HFFc6 (cell line): Measurements from ENCODE around the gene CLCN6. TPM values are rescaled to one million over a fixed set of nuclear protein-coding genes. Genes with fewer than 3 reads are reported as not detected.

Experiments
- DNase-seq: peaks from one replicate; pipeline ENCODE4 v3.0.0-alpha.2; 2018
- H3K27ac Mint-ChIP-seq: 2 replicates; pipeline ENCODE4 v1.8.0; 2020; ENCODE audit warnings: mild to moderate bottlenecking, mixed read lengths
- H3K27me3 Mint-ChIP-seq: 2 replicates; pipeline ENCODE4 v1.8.0; 2021; ENCODE audit warnings: mild to moderate bottlenecking, moderate library complexity, mixed read lengths; ENCODE audit not compliant: insufficient read depth
- H3K36me3 Mint-ChIP-seq: 2 replicates; pipeline ENCODE4 v1.8.0; 2021; ENCODE audit warnings: low read depth, mixed read lengths
- H3K4me1 Mint-ChIP-seq: 2 replicates; pipeline ENCODE4 v1.8.0; 2020; ENCODE audit warnings: low read depth, mixed read lengths
- H3K4me3 Mint-ChIP-seq: 2 replicates; pipeline ENCODE4 v1.8.0; 2020; ENCODE audit warnings: mild to moderate bottlenecking, moderate library complexity, mixed read lengths
- H3K9me3 Mint-ChIP-seq: 2 replicates; pipeline ENCODE4 v1.8.0; 2020; ENCODE audit warnings: mild to moderate bottlenecking, mixed read lengths
- total RNA-seq, 6 experiments: library from RNA; stranded (reverse); fragmentation: NEBNext Ultra II Directional; extraction: Animal tissue kit (Norgen Biotek cat#: 25700); gene quantifications; 2 replicates in 1 of 6; 3 replicates in 5 of 6; pipeline ENCODE4 v1.2.3, GENCODE V29; 2021
- TF ChIP-seq, protein P1 (sequence below): fragments of 200-600 bp; sonication (generic); IDR thresholded peaks from 2 replicates; pipeline ENCODE4 v1.5.0; 2021; ENCODE audit warnings: antibody characterized with exemption, mild to moderate bottlenecking

CLCN6 gene
- total RNA-seq, 6 experiments from 2014 or later = 6.2 to 8.3 (median 7.9) TPM

- H3K4me3 Mint-ChIP-seq = no peak overlapping the region
- TF ChIP-seq, protein P1, sequence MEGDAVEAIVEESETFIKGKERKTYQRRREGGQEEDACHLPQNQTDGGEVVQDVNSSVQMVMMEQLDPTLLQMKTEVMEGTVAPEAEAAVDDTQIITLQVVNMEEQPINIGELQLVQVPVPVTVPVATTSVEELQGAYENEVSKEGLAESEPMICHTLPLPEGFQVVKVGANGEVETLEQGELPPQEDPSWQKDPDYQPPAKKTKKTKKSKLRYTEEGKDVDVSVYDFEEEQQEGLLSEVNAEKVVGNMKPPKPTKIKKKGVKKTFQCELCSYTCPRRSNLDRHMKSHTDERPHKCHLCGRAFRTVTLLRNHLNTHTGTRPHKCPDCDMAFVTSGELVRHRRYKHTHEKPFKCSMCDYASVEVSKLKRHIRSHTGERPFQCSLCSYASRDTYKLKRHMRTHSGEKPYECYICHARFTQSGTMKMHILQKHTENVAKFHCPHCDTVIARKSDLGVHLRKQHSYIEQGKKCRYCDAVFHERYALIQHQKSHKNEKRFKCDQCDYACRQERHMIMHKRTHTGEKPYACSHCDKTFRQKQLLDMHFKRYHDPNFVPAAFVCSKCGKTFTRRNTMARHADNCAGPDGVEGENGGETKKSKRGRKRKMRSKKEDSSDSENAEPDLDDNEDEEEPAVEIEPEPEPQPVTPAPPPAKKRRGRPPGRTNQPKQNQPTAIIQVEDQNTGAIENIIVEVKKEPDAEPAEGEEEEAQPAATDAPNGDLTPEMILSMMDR = no peak
- no peak for DNase-seq
- H3K27me3 Mint-ChIP-seq = peaks cover 48% of the 10 kb centered on the region
- no peaks in the 10 kb centered on the region for H3K36me3 Mint-ChIP-seq
- H3K4me1 Mint-ChIP-seq = no peaks in the 10 kb centered on the region
- no peaks in the 10 kb centered on the region for H3K9me3 Mint-ChIP-seq
- H3K27ac Mint-ChIP-seq = no peak overlapping the region
Observed at GRCh38 chr1:11764115-11764514, 41.9 kb upstream of the CLCN6 start.

GRCh38 chr1:11764519-11764918 is 41.5 kb upstream of the CLCN6 start:
- Mint-ChIP-seq H3K4me1 (no peaks in the 10 kb centered on the region), H3K9me3 (no peaks in the 10 kb centered on the region), H3K27ac (no peak overlapping the region), H3K36me3 (no peaks in the 10 kb centered on the region), H3K4me3 (no peak overlapping the region), H3K27me3 (peaks cover 48% of the 10 kb centered on the region)
- DNase-seq = no peak
- TF ChIP-seq, protein P1 = no peak

GRCh38 chr1:11765661-11766428 is 40.1 kb upstream of the CLCN6 start:
- TF ChIP-seq, protein P1 = no peak
- no peak overlapping the region for H3K27ac Mint-ChIP-seq
- no peaks in the 10 kb centered on the region for H3K4me1 Mint-ChIP-seq
- peaks cover 44% of the 10 kb centered on the region for H3K27me3 Mint-ChIP-seq
- H3K36me3 Mint-ChIP-seq = no peaks in the 10 kb centered on the region
- DNase-seq = no peak
- H3K4me3 Mint-ChIP-seq = no peak overlapping the region
- H3K9me3 Mint-ChIP-seq = no peaks in the 10 kb centered on the region

GRCh38 chr1:11766429-11766776 is 39.6 kb upstream of the CLCN6 start:
- TF ChIP-seq, protein P1 = no peak
- Mint-ChIP-seq H3K36me3 (no peaks in the 10 kb centered on the region), H3K9me3 (no peaks in the 10 kb centered on the region), H3K4me1 (no peaks in the 10 kb centered on the region), H3K27me3 (peaks cover 40% of the 10 kb centered on the region), H3K27ac (no peak overlapping the region), H3K4me3 (no peak overlapping the region)
- no peak for DNase-seq

DNA sequence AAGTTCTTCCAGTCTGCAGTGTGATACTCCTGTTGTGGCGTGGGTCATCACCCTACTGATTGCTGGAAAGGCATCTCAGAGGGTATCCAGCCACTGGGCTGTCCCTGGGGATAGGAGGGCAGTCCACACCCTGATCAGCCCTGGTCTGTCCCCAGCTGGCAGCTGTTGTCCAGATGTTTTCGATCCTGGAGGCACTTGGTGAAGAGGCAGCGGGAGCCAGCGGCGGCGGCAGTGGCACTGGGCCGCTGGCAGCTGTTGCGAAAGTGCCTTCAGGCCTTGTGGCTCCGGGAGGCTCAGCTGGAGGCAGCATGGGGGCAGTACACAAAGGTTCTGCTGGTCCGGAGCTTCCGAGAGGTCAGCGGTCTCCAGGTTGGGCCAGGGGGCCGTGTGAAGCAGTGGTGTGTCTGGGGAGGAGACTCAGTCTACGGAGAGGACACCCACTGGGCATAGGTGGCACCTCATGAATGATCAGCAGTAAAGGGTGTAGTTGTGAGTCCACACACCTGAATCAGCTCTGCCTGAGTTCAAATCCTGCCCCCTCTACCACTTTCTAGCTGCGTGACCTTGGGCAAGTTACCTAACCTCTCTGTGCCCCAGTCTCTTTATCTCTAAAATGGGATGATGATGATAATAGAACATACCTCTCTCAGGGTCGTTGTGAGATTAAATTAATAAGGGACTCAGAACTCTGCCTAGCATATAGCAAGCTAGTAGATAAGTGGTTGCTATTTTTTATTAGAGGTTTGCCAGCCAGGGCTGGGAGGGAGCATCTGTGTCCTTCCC is 37.9 kb upstream of the CLCN6 start:
- Mint-ChIP-seq H3K4me3 (no peak overlapping the region), H3K27me3 (peaks cover 27% of the 10 kb centered on the region), H3K36me3 (no peaks in the 10 kb centered on the region), H3K27ac (no peak overlapping the region), H3K9me3 (no peaks in the 10 kb centered on the region), H3K4me1 (no peaks in the 10 kb centered on the region)
- DNase-seq = no peak
- TF ChIP-seq, protein P1 = no peak
